Activated naive CD4-positive, alpha-beta T cell treated with anti-CD3 and anti-CD28 coated beads for 36 hours (primary cell): ENCODE measurements around the gene TMEM229B. TPM values are rescaled to one million over a fixed set of nuclear protein-coding genes. Genes with fewer than 3 reads are reported as not detected.

Source experiments
- CTCF ChIA-PET: fragments of 350-600 bp; sonication (Branson Sonifier 250); formaldehyde crosslinking; loops from one replicate; lab custom pipeline; 2021; ENCODE audit warnings: antibody characterized with exemption; lab: Charles Lee
- DNase-seq: peaks from one replicate; pipeline ENCODE4 v3.0.0-alpha.2; 2020
- H3K27ac Mint-ChIP-seq: one replicate; pipeline ENCODE4 v1.8.0; 2021; ENCODE audit warnings: mild to moderate bottlenecking, mixed read lengths
- H3K27me3 Mint-ChIP-seq: one replicate; pipeline ENCODE4 v1.8.0; 2021; ENCODE audit warnings: low read depth, mixed read lengths
- H3K36me3 Mint-ChIP-seq: one replicate; pipeline ENCODE4 v1.8.0; 2021; ENCODE audit warnings: low read depth, mixed read lengths
- H3K4me1 Mint-ChIP-seq: one replicate; pipeline ENCODE4 v1.8.0; 2021; ENCODE audit warnings: low read depth, mixed read lengths
- H3K4me3 Mint-ChIP-seq: one replicate; pipeline ENCODE4 v1.8.0; 2021; ENCODE audit warnings: mild to moderate bottlenecking, moderate library complexity, mixed read lengths
- H3K9me3 Mint-ChIP-seq: one replicate; pipeline ENCODE4 v1.8.0; 2021; ENCODE audit warnings: mixed read lengths
- intact Hi-C: fragments of 100-400 bp; cut with micrococcal nuclease; formaldehyde crosslinking; loops from one replicate; pipeline ENCODE4 v1.15.1; 2023
- total RNA-seq, 2 experiments: library from RNA; stranded (reverse); gene quantifications; one replicate each; pipeline ENCODE4 v1.2.3, GENCODE V29; 2021

TMEM229B gene
- total RNA-seq, 2 experiments from 2014 or later = 0.49 to 0.64 TPM

- intact Hi-C loops = no loop called here
- CTCF ChIA-PET = interaction anchor here (0.8 to 1.4 kb wide), 2 partner anchors 127 to 260 kb away, joined by 3 to 5 read pairs; no protein-coding TSS in a partner anchor
- Mint-ChIP-seq H3K27ac (no peak overlapping the region), H3K9me3 (no peaks in the 10 kb centered on the region), H3K4me3 (no peak overlapping the region), H3K27me3 (peaks cover 6% of the 10 kb centered on the region), H3K36me3 (no peaks in the 10 kb centered on the region), H3K4me1 (no peaks in the 10 kb centered on the region)
- DNase-seq = no peak
Observed at GRCh38 chr14:67444395-67444794, 44.1 kb downstream of the TMEM229B start.

- no peaks in the 10 kb centered on the region for H3K4me1 Mint-ChIP-seq
- peaks cover 6% of the 10 kb centered on the region for H3K27me3 Mint-ChIP-seq
- no peak overlapping the region for H3K4me3 Mint-ChIP-seq
- intact Hi-C loops = no loop called here
- H3K9me3 Mint-ChIP-seq = no peaks in the 10 kb centered on the region
- H3K27ac Mint-ChIP-seq = no peak overlapping the region
- H3K36me3 Mint-ChIP-seq = no peaks in the 10 kb centered on the region
- CTCF ChIA-PET = no interaction called here
- DNase-seq = no peak
Observed at GRCh38 chr14:67442139-67442906, 46.2 kb downstream of the TMEM229B start.

GRCh38 chr14:67441672-67442071, 46.8 kb downstream of the TMEM229B start:
- intact Hi-C loops = no loop called here
- no peak for DNase-seq
- CTCF ChIA-PET = interaction anchor here (0.6 kb wide), 1 partner anchor 83 kb away, joined by 3 read pairs; no protein-coding TSS in a partner anchor
- Mint-ChIP-seq H3K27me3 (peaks cover 10% of the 10 kb centered on the region), H3K36me3 (no peaks in the 10 kb centered on the region), H3K27ac (no peak overlapping the region), H3K4me1 (no peaks in the 10 kb centered on the region), H3K4me3 (no peak overlapping the region), H3K9me3 (no peaks in the 10 kb centered on the region)

- CTCF ChIA-PET = interaction anchor here (0.6 to 3.0 kb wide), 2 partner anchors 14 to 84 kb away, joined by 3 to 19 read pairs; no protein-coding TSS in a partner anchor
- H3K9me3 Mint-ChIP-seq = no peaks in the 10 kb centered on the region
- peaks cover 10% of the 10 kb centered on the region for H3K27me3 Mint-ChIP-seq
- intact Hi-C loops = no loop called here
- no peak overlapping the region for H3K4me3 Mint-ChIP-seq
- no peaks in the 10 kb centered on the region for H3K36me3 Mint-ChIP-seq
- DNase-seq = no peak
- H3K4me1 Mint-ChIP-seq = no peaks in the 10 kb centered on the region
- H3K27ac Mint-ChIP-seq = no peak overlapping the region
Observed at GRCh38 chr14:67441256-67441655, 47.3 kb downstream of the TMEM229B start.

DNA sequence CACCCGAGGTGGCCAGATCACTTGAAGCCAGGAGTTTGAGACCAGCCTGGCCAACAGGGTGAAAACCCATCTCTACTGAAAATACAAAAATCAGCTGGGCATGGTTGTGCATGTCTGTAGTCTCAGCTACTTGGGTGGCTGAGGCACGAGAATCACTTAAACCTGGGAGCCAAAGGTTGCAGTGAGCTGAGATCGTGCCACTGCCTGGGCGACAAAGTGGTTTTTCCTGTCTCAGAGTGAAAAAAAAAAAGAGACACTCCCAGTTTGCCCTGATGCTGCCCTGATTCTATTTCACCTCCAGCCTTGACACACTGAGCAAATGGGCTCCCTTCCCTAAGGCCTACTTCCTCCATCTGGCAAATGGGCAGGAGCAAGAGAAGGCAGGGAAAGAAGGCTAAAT, 48.0 kb downstream of the TMEM229B start:
- no peaks in the 10 kb centered on the region for H3K36me3 Mint-ChIP-seq
- peaks cover 10% of the 10 kb centered on the region for H3K27me3 Mint-ChIP-seq
- CTCF ChIA-PET = interaction anchor here (3.0 kb wide), 1 partner anchor 14 kb away, joined by 19 read pairs; no protein-coding TSS in a partner anchor
- no peaks in the 10 kb centered on the region for H3K9me3 Mint-ChIP-seq
- no peak for DNase-seq
- intact Hi-C loops = no loop called here
- no peak overlapping the region for H3K4me3 Mint-ChIP-seq
- H3K27ac Mint-ChIP-seq = no peak overlapping the region
- H3K4me1 Mint-ChIP-seq = no peaks in the 10 kb centered on the region

DNA sequence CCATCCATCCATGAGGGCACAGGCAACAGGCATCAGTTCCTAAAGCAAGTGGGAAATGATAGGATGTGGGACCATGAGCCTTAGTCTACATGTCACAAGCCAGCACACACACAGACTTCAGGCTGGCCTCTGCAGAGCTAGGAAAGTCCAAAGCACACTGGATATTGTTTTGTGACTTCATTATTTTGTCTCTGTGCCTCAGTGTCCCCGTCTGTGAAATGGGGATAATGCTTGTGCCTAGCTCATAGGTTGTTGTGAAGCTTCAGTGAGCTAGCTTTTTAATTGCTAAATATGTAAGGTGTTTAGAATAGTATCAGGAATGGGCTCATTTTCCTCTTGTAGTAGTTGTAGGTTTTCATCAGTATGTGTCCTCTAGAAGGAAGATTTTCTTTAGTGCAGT, 49.6 kb downstream of the TMEM229B start:
- H3K27ac Mint-ChIP-seq = no peak overlapping the region
- no peak overlapping the region for H3K4me3 Mint-ChIP-seq
- H3K4me1 Mint-ChIP-seq = no peaks in the 10 kb centered on the region
- DNase-seq = no peak
- intact Hi-C loops = no loop called here
- no peaks in the 10 kb centered on the region for H3K36me3 Mint-ChIP-seq
- peaks cover 4% of the 10 kb centered on the region for H3K27me3 Mint-ChIP-seq
- H3K9me3 Mint-ChIP-seq = no peaks in the 10 kb centered on the region
- CTCF ChIA-PET = interaction anchor here (0.6 to 3.0 kb wide), 3 partner anchors 12 to 62 kb away, joined by 3 to 19 read pairs (median 3); no protein-coding TSS in a partner anchor

DNA sequence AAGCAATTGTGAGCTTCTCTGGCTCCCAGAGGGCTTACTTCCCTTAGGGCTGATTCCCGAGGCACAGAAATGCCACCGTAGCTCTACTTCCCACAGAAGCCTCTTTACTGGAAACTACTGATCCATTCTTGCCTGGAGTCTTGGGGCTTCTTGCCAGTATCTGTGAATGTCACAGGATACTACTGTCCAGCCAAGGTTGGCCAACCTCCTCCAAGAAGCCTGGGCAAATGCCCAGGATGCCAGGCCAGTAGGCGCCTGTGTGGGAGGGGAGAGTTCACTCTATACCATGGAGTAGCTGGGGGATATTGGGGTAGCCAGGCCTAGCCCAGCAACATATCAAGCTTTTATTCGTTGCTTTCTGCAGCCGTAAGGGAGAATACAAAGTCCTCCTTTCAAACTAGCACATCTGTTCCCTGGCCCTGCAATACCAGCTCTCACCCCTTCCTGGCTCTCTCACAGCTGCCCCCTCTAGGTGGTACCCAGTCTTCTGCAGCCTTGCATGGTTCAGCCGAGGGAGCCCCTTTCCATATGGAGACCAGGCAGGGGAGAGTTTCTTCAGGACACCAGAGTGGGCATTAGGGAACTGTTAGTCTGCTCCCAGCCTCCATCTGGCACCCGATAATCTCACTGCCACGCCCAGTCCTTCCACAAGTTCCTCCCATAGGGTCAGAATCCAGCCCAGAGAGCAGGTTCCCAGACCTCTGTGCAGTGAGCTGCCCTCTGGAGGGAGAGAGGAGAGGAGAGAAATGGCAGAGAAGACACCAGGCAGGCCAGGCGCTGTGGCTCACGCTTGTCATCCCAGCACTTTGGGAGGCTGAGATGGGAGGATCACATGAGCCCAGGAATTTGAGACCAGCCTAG, 52.3 kb downstream of the TMEM229B start:
- peaks cover 4% of the 10 kb centered on the region for H3K27me3 Mint-ChIP-seq
- H3K4me3 Mint-ChIP-seq = no peak overlapping the region
- H3K27ac Mint-ChIP-seq = no peak overlapping the region
- no peak for DNase-seq
- H3K9me3 Mint-ChIP-seq = no peaks in the 10 kb centered on the region
- H3K36me3 Mint-ChIP-seq = no peaks in the 10 kb centered on the region
- H3K4me1 Mint-ChIP-seq = no peaks in the 10 kb centered on the region
- CTCF ChIA-PET = interaction anchor here (0.5 to 1.8 kb wide), 7 partner anchors 8 to 230 kb away, joined by 3 to 6 read pairs (median 4); no protein-coding TSS in a partner anchor
- intact Hi-C loops = no loop called here

GRCh38 chr14:67435603-67436002, 52.9 kb downstream of the TMEM229B start:
- H3K9me3 Mint-ChIP-seq = no peaks in the 10 kb centered on the region
- CTCF ChIA-PET = interaction anchor here (0.8 to 1.6 kb wide), 4 partner anchors 8 to 230 kb away, joined by 3 to 6 read pairs (median 4); no protein-coding TSS in a partner anchor
- intact Hi-C loops = no loop called here
- H3K27ac Mint-ChIP-seq = no peak overlapping the region
- no peak for DNase-seq
- H3K4me3 Mint-ChIP-seq = no peak overlapping the region
- H3K4me1 Mint-ChIP-seq = no peaks in the 10 kb centered on the region
- peaks cover 4% of the 10 kb centered on the region for H3K27me3 Mint-ChIP-seq
- no peaks in the 10 kb centered on the region for H3K36me3 Mint-ChIP-seq

- Mint-ChIP-seq H3K27me3 (peaks cover 1% of the 10 kb centered on the region), H3K4me3 (no peak overlapping the region), H3K4me1 (no peaks in the 10 kb centered on the region), H3K9me3 (no peaks in the 10 kb centered on the region), H3K27ac (no peak overlapping the region), H3K36me3 (no peaks in the 10 kb centered on the region)
- intact Hi-C loops = no loop called here
- CTCF ChIA-PET = interaction anchor here (11.9 kb wide), 1 partner anchor 139 kb away, joined by 191 read pairs; no protein-coding TSS in a partner anchor
- DNase-seq = no peak
Observed at GRCh38 chr14:67432050-67432564, 56.4 kb downstream of the TMEM229B start.

- H3K4me3 Mint-ChIP-seq = no peak overlapping the region
- intact Hi-C loops = no loop called here
- DNase-seq = no peak
- H3K9me3 Mint-ChIP-seq = no peaks in the 10 kb centered on the region
- CTCF ChIA-PET = interaction anchor here (0.9 to 11.9 kb wide), 6 partner anchors 9 to 275 kb away, joined by 3 to 191 read pairs (median 8); no protein-coding TSS in a partner anchor
- H3K36me3 Mint-ChIP-seq = no peaks in the 10 kb centered on the region
- H3K27me3 Mint-ChIP-seq = peaks cover 6% of the 10 kb centered on the region
- H3K27ac Mint-ChIP-seq = no peak overlapping the region
- H3K4me1 Mint-ChIP-seq = no peaks in the 10 kb centered on the region
Observed at GRCh38 chr14:67429510-67430205, 58.9 kb downstream of the TMEM229B start.

GRCh38 chr14:67428501-67429031, 60.0 kb downstream of the TMEM229B start:
- Mint-ChIP-seq H3K4me3 (no peak overlapping the region), H3K9me3 (no peaks in the 10 kb centered on the region), H3K4me1 (no peaks in the 10 kb centered on the region), H3K27me3 (peaks cover 9% of the 10 kb centered on the region), H3K36me3 (no peaks in the 10 kb centered on the region), H3K27ac (no peak overlapping the region)
- intact Hi-C loops = no loop called here
- DNase-seq = no peak
- CTCF ChIA-PET = interaction anchor here (1.0 to 11.9 kb wide), 17 partner anchors 9 to 278 kb away, joined by 3 to 191 read pairs (median 5); partner anchors contain the start of gene PLEKHH1
